Stimulated activated CD8-positive, alpha-beta memory T cell treated with anti-CD3 and anti-CD28 coated beads, Interleukin-7, amount 100 ng/mL, for 24 hours (primary cell): ENCODE data around the gene CBFA2T3.
"Not testable (repeated sequence)": the region's sequence is repeated elsewhere in the genome, so short reads cannot be mapped to it uniquely, and the experiment has no call there.

Experiments
- DNase-seq: peaks from one replicate; pipeline ENCODE4 v3.0.0-alpha.2; 2020; ENCODE audit warnings: low read depth

The CBFA2T3 gene

GRCh38 chr16:88908307-88908706 is 68.7 kb downstream of the CBFA2T3 start:
- no peak for DNase-seq

GRCh38 chr16:88907768-88908167 is 69.2 kb downstream of the CBFA2T3 start:
- DNase-seq: no peak

GRCh38 chr16:88906535-88907105 is 70.4 kb downstream of the CBFA2T3 start:
- no peak for DNase-seq

- DNase-seq: no peak
These were observed 71.0 kb downstream of the CBFA2T3 start for GRCh38 chr16:88906020-88906419.

GRCh38 chr16:88905563-88905962 is 71.4 kb downstream of the CBFA2T3 start:
- no peak for DNase-seq

- no peak for DNase-seq
These were observed 72.2 kb downstream of the CBFA2T3 start for GRCh38 chr16:88904676-88905365.

- DNase-seq: no peak
These were observed 73.7 kb downstream of the CBFA2T3 start for GRCh38 chr16:88903267-88903666.

- no peak for DNase-seq
These were observed 74.3 kb downstream of the CBFA2T3 start for GRCh38 chr16:88902744-88903143.

- DNase-seq: no peak
These were observed 75.2 kb downstream of the CBFA2T3 start for GRCh38 chr16:88901718-88902337.

GRCh38 chr16:88900662-88901052 is 76.3 kb downstream of the CBFA2T3 start:
- no peak for DNase-seq

- DNase-seq: no peak
These were observed 76.9 kb downstream of the CBFA2T3 start for GRCh38 chr16:88899901-88900661.

- no peak for DNase-seq
These were observed 79.1 kb downstream of the CBFA2T3 start for GRCh38 chr16:88897696-88898425.

GRCh38 chr16:88896238-88897070 is 80.6 kb downstream of the CBFA2T3 start:
- DNase-seq: no peak

- DNase-seq: no peak
These were observed 81.7 kb downstream of the CBFA2T3 start for GRCh38 chr16:88895335-88895734.

- no peak for DNase-seq
These were observed 82.2 kb downstream of the CBFA2T3 start for GRCh38 chr16:88894681-88895300.

- DNase-seq: not testable (repeated sequence)
These were observed 82.7 kb downstream of the CBFA2T3 start for GRCh38 chr16:88894266-88894665.

- no peak for DNase-seq
These were observed 83.7 kb downstream of the CBFA2T3 start for GRCh38 chr16:88893127-88893968.

- DNase-seq: no peak
These were observed 84.9 kb downstream of the CBFA2T3 start for GRCh38 chr16:88892065-88892464.

- no peak for DNase-seq
These were observed 85.9 kb downstream of the CBFA2T3 start for GRCh38 chr16:88891083-88891482.
